Thyroid gland (tissue), 4 donors: ENCODE results near the gene KCNRG. TPM values are rescaled to one million over a fixed set of nuclear protein-coding genes. Genes with fewer than 3 reads are reported as not detected.

Experiments
- DNase-seq, 2 donors: peaks; one replicate each; pipeline ENCODE4 v3.0.0-alpha.2; 2019
- H3K27ac ChIP-seq, 3 donors: fragments of 200-600 bp; sonication (generic); 1 replicate in 2 of 3; 2 replicates in 1 of 3; pipeline ENCODE4 v1.5.1; 2016 to 2019; ENCODE audit warnings: mild to moderate bottlenecking in 1 of 3, moderate library complexity in 1 of 3
- H3K27me3 ChIP-seq: fragments of 200-600 bp; sonication (generic); one replicate; pipeline ENCODE4 v1.5.1; 2019
- H3K36me3 ChIP-seq, 2 donors: fragments of 200-600 bp; sonication (generic); one replicate each; pipeline ENCODE4 v1.5.1; 2016 to 2019
- H3K4me1 ChIP-seq, 2 donors: fragments of 200-600 bp; sonication (generic); one replicate each; pipeline ENCODE4 v1.5.1; 2017 to 2019
- H3K4me3 ChIP-seq, 3 donors: fragments of 200-600 bp; sonication (generic); replicated peaks in 1 of 3; 1 replicate in 2 of 3; 2 replicates in 1 of 3; pipeline ENCODE4 v1.5.1; 2016; ENCODE audit warnings: mild to moderate bottlenecking in 1 of 3
- H3K9me3 ChIP-seq: fragments of 200-600 bp; sonication (generic); one replicate; pipeline ENCODE4 v1.5.1; 2017
- POLR2A ChIP-seq, 2 donors: fragments of 450-650 bp; IDR thresholded peaks; one replicate each; pipeline ENCODE4 v1.6.1; 2017; ENCODE audit warnings: antibody characterized with exemption in 2 of 2, mild to moderate bottlenecking in 2 of 2, moderate library complexity in 1 of 2
- WGBS, 2 donors: methylation state at CpG; one replicate each; pipeline ENCODE4 v1.1.5; 2017; 5-methylcytosine and 5-hydroxymethylcytosine counted together
- intact Hi-C: fragments of 100-400 bp; cut with DNase I; formaldehyde crosslinking; loops from one replicate; pipeline ENCODE4 v1.15.1; 2023
- total RNA-seq, 4 donors: library from RNA; depleted of rRNA; stranded (reverse); fragments of >200 nt; gene quantifications; one replicate each; pipeline ENCODE4 v1.2.3, GENCODE V29; 2016
- TF ChIP-seq, protein P1 (sequence below), 6 experiments: fragments of 200-600 bp in 3 of 6; fragments of 450-650 bp in 3 of 6; sonication (generic) in 3 of 6; IDR thresholded peaks; one replicate each; pipeline ENCODE4 v1.5.1; 2016 to 2019; ENCODE audit warnings: antibody characterized with exemption in 6 of 6, mild to moderate bottlenecking in 2 of 6, inconsistent platforms in 1 of 6, moderate library complexity in 1 of 6

The KCNRG gene
- total RNA-seq, 4 donors from 2014 or later, result 1.0 to 5.8 (median 2.6) TPM

DNA sequence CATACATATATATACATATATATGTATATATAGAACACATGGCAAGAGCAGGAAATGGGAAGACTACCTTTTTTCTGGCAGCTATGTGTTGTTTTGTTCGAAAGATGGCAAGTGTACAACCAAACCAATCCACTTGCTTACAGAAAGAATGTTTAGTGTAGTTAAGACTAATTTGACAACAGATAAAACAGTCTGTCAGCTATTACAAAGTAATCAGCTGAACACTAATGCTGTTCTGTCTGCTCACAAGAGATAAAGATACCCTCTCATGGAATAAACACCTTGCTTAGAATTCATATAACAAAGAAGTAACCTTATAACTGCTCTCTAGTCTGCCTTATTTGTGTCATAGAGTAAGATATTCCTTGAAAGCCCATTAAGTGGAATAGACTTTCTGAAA lies 858 bp upstream of the KCNRG start:
- TF ChIP-seq, protein P1, sequence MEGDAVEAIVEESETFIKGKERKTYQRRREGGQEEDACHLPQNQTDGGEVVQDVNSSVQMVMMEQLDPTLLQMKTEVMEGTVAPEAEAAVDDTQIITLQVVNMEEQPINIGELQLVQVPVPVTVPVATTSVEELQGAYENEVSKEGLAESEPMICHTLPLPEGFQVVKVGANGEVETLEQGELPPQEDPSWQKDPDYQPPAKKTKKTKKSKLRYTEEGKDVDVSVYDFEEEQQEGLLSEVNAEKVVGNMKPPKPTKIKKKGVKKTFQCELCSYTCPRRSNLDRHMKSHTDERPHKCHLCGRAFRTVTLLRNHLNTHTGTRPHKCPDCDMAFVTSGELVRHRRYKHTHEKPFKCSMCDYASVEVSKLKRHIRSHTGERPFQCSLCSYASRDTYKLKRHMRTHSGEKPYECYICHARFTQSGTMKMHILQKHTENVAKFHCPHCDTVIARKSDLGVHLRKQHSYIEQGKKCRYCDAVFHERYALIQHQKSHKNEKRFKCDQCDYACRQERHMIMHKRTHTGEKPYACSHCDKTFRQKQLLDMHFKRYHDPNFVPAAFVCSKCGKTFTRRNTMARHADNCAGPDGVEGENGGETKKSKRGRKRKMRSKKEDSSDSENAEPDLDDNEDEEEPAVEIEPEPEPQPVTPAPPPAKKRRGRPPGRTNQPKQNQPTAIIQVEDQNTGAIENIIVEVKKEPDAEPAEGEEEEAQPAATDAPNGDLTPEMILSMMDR (IDR thresholded peaks at IDR 0.05), result no peak
- no peak for TF ChIP-seq POLR2A (IDR thresholded peaks at IDR 0.05)
- peaks cover 4 to 14% of the 10 kb centered on the region in 2 donors for H3K36me3 ChIP-seq
- intact Hi-C loops, result no loop called here
- DNase-seq, result no peak
- no peaks in the 10 kb centered on the region for H3K27me3 ChIP-seq
- no peaks in the 10 kb centered on the region for H3K4me1 ChIP-seq
- H3K27ac ChIP-seq, result no peak overlapping the region
- H3K4me3 ChIP-seq, result no peak overlapping the region
- WGBS, 2 donors, result 95 to 97% methylated on average over 1 of the region's 1 CpG
- no peaks in the 10 kb centered on the region for H3K9me3 ChIP-seq

DNA sequence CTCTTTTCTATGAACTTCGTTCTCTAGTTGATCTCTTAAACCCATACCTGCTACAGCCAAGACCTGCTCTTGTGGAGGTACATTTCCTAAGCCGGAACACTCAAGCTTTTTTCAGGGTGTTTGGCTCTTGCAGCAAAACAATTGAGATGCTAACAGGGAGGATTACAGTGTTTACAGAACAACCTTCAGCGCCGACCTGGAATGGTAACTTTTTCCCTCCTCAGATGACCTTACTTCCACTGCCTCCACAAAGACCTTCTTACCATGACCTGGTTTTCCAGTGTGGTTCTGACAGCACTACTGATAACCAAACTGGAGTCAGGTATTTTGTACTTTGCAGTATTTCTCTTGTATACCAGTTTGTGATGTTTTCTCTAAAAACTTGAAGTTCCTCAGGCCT lies 506 bp downstream of the KCNRG start:
- Histone ChIP-seq H3K27ac (no peak overlapping the region), H3K9me3 (no peaks in the 10 kb centered on the region), H3K27me3 (no peaks in the 10 kb centered on the region), H3K4me3 (no peak overlapping the region), H3K4me1 (no peaks in the 10 kb centered on the region), H3K36me3 (peaks cover 4 to 14% of the 10 kb centered on the region in 2 donors)
- 70 to 71% methylated on average over 4 of the region's 4 CpGs for WGBS, 2 donors
- intact Hi-C loops, result no loop called here
- TF ChIP-seq POLR2A (IDR thresholded peaks at IDR 0.05), result no peak
- TF ChIP-seq, protein P1 (IDR thresholded peaks at IDR 0.05), result no peak
- no peak for DNase-seq

DNA sequence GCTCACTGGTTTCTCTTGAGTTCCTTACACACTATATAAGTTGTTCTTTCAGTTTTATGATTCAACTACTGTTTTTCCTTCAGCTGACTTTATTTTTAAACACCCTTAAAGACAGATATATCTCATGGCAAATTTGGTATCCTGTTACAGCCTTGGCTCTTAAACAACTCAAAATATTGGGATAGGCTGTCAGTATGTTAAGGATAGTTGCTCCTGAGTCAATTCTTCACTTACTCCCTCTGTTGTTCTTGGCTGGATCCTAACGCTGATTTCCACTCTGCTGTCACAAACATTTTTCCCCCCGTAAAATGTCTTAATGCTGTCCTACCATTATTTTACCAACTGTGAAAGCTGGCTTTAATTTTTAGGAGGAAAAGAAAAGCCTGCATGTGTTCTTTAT lies 1.2 kb downstream of the KCNRG start:
- intact Hi-C loops, result no loop called here
- no peaks in the 10 kb centered on the region for H3K27me3 ChIP-seq
- H3K4me3 ChIP-seq, result no peak overlapping the region
- H3K36me3 ChIP-seq, result peaks cover 4 to 14% of the 10 kb centered on the region in 2 donors
- 58 to 75% methylated on average over 2 of the region's 2 CpGs for WGBS, 2 donors
- no peaks in the 10 kb centered on the region for H3K9me3 ChIP-seq
- H3K4me1 ChIP-seq, result no peaks in the 10 kb centered on the region
- no peak overlapping the region for H3K27ac ChIP-seq
- TF ChIP-seq, protein P1 (IDR thresholded peaks at IDR 0.05), result no peak
- no peak for TF ChIP-seq POLR2A (IDR thresholded peaks at IDR 0.05)
- DNase-seq, result no peak

DNA sequence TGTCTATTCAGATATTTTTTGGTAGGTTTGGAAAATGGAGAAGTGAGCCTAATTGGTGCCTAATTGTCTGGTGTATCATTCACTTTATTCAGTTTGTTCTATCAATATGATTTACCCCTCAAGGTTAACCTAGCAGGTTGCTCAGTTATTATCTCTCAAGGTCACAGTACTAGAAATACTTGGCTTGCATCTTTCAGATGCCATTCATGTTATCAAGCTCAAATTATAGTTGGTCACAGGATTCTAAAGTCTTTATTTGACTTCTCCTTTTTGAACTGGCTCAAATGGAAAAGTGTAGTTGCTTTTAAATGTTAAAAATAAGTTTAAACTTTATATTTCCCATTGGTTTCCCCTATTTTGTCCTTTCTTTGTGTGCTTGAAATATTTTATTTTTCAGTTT lies 2.6 kb downstream of the KCNRG start:
- peaks cover 0 to 2% of the 10 kb centered on the region in 2 donors for H3K36me3 ChIP-seq
- no peaks in the 10 kb centered on the region for H3K9me3 ChIP-seq
- TF ChIP-seq, protein P1 (IDR thresholded peaks at IDR 0.05), result no peak
- TF ChIP-seq POLR2A (IDR thresholded peaks at IDR 0.05), result no peak
- no peak overlapping the region for H3K4me3 ChIP-seq
- no peaks in the 10 kb centered on the region for H3K27me3 ChIP-seq
- H3K27ac ChIP-seq, result no peak overlapping the region
- no peak for DNase-seq
- H3K4me1 ChIP-seq, result no peaks in the 10 kb centered on the region
- intact Hi-C loops, result no loop called here

DNA sequence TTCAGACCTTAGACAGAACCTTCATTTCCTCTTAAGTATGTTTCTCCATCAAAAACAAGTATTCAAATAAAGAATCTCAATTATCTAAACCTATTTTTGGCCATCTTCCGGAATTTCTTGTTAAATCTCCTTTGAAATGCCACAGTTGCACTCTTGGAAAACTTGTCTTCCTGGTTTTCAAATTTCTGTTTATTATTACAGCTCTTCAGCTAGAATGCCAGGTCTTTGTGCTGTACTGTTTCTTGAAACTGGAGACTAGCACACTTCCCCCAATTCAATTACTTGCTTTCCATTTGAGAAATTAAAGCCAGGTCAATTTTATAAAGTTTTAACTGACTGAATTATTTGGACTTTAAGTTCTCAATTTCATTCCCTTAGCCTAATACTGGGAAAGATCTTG lies 10.2 kb downstream of the KCNRG start:
- no peak overlapping the region for H3K4me3 ChIP-seq
- H3K27me3 ChIP-seq, result no peaks in the 10 kb centered on the region
- WGBS, 2 donors, result 17 to 19% methylated on average over 1 of the region's 1 CpG
- H3K36me3 ChIP-seq, result no peaks in the 10 kb centered on the region
- intact Hi-C loops, result no loop called here
- TF ChIP-seq POLR2A (IDR thresholded peaks at IDR 0.05), result no peak
- TF ChIP-seq, protein P1 (IDR thresholded peaks at IDR 0.05), result no peak
- peaks cover 0 to 32% of the 10 kb centered on the region in 2 donors for H3K4me1 ChIP-seq
- H3K9me3 ChIP-seq, result no peaks in the 10 kb centered on the region
- no peak for DNase-seq
- peak overlapping the region; percentile 37 to 66 (median 51) for H3K27ac ChIP-seq
